Measurements from ENCODE around the gene PHOSPHO2.
A peak's percentile ranks its signal among the peaks of the same experiment; 100 is the strongest.

PHOSPHO2 gene

DNA sequence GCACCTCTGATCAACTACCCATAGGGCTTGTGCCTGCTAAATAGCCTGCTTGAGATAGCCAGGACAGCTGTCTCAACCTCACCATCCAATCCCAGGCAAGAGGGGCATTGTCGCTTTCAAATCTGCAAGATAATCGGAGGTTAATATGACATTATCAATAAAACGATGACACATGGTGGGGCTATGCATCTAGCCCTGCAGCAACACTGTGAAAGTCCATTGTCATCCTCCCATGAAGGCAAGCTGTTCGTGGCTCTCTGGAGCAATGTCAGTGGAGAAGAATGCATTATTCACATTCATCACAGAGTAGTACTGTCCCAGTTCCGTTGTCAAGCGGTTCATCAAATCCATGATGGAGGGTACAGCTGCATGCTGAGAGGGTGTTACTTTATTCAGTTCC lies 20.4 kb downstream of the PHOSPHO2 start:
- DNase-seq (no peak), ATAC-seq (replicated peaks) (no peak)
- Mint-ChIP-seq H3K9me3 (no peaks in the 10 kb centered on the region), H3K4me3 (no peak overlapping the region), H3K27ac (no peak overlapping the region), H3K4me1 (ENCODE audit: low read depth in 2 of 2) (peaks cover 0 to 2% of the 10 kb centered on the region in 2 donors), H3K27me3 (no peaks in the 10 kb centered on the region), H3K36me3 (ENCODE audit: insufficient read depth) (no peaks in the 10 kb centered on the region)

DNA sequence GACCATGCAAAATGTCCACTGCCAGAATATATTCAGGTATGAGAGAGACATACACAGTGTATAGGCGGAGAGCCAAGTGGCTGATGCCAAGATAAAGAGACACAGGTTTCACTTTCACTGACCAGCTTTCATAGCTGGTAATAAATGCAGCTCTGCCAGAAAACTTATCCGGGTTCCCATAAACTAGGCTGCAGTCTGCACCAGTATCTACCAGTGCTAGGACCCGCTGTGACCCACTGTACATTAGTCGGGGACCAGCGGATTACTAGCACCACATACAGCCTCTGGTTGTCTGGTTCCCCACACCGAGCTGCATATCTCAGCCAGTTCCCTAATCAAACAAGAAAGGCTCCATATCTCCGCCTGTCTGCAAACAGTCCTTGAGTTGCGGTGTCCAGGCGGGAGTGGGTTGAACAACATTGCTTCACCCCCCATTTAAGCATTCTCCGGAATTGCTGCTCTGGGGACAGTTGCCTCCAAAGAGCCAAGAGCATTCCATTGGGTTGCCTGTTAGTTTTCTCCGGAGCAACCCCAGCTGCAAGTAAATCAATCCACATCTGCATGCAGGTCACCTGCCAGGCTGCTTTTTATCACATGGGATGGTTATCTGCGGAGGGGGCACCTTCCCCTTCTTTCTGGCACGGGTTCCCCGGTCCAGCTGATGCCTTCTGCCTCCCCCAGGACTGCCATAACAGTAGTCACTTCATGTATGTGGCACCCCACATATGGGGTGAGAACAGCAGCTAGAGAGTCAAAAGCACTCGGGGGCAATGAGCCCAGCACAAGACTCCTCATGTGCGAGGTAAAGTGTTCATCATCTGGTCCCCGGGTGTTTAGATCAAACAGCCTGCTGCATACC lies 21.3 kb downstream of the PHOSPHO2 start:
- Mint-ChIP-seq H3K36me3 (ENCODE audit: insufficient read depth) (no peaks in the 10 kb centered on the region), H3K9me3 (no peaks in the 10 kb centered on the region), H3K27ac (no peak overlapping the region), H3K4me3 (no peak overlapping the region), H3K4me1 (ENCODE audit: low read depth in 2 of 2) (peaks cover 0 to 2% of the 10 kb centered on the region in 2 donors), H3K27me3 (no peaks in the 10 kb centered on the region)
- ATAC-seq (replicated peaks) (no peak), DNase-seq (no peak)

GRCh38 chr2:169716238-169716886 lies 22.1 kb downstream of the PHOSPHO2 start:
- no peaks in the 10 kb centered on the region for H3K36me3 Mint-ChIP-seq (ENCODE audit: insufficient read depth)
- H3K27ac Mint-ChIP-seq, result no peak overlapping the region
- H3K9me3 Mint-ChIP-seq, result no peaks in the 10 kb centered on the region
- ATAC-seq (replicated peaks) (no peak), DNase-seq (no peak)
- no peaks in the 10 kb centered on the region for H3K27me3 Mint-ChIP-seq
- H3K4me3 Mint-ChIP-seq, result no peak overlapping the region
- H3K4me1 Mint-ChIP-seq (ENCODE audit: low read depth in 2 of 2), result peaks cover 0 to 2% of the 10 kb centered on the region in 2 donors

DNA sequence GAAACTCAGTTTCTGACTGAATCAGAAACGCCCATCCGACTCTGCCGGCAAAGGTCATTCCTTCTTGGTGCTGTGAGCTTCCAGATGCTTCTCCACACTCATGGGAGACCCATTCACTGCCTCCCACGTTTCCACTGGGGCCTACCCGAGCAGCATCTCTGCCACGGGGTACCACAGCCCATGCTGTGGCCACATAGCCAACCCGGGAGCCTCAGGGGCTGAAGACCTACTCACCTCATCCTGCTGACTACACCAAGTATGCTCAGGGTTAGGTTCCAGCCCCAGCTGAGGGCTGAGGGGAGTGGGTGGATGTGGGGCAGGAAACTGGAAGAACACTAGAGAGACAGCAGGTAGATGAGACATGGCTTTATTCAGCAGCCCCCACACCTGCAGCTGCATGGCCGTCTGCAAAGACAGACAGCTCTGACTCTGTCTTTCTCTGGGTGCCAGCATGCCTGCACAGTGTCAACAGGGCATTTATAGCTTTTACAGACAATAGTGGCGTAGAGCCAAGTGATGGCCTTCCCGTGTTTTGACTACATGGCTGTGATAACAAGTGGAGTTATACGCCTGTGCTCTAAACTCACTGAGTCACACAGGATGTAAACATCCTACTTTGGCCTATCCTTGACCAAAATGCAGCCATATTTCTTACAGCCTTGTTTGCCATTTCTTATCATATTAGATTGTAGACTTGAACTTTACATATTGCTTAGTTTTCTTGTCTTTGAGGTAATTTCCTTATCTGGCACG lies 22.8 kb downstream of the PHOSPHO2 start:
- H3K27me3 Mint-ChIP-seq, result no peaks in the 10 kb centered on the region
- DNase-seq, result no peak
- peaks cover 0 to 2% of the 10 kb centered on the region in 2 donors for H3K4me1 Mint-ChIP-seq (ENCODE audit: low read depth in 2 of 2)
- H3K27ac Mint-ChIP-seq, result no peak overlapping the region
- no peaks in the 10 kb centered on the region for H3K36me3 Mint-ChIP-seq (ENCODE audit: insufficient read depth)
- H3K9me3 Mint-ChIP-seq, result no peaks in the 10 kb centered on the region
- no peak overlapping the region for H3K4me3 Mint-ChIP-seq
- no peak for ATAC-seq (replicated peaks)

DNA sequence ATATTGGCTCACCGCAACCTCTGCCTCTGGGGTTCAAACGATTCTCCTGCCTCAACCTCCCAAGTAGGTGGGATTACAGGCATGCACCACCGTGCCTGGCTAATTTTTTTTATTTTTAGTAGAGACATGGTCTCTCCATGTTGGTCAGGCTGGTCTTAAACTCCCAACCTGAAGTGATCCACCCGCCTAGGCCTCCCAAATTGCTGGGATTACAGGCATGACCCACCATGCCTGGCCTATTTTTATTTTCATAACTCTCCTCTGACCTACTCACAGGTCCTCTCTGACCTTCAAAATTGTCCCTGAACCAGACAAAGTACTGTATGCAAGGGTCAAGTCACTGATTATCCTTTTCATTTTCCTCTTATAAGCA lies 23.4 kb downstream of the PHOSPHO2 start:
- H3K27ac Mint-ChIP-seq, result no peak overlapping the region
- no peaks in the 10 kb centered on the region for H3K36me3 Mint-ChIP-seq (ENCODE audit: insufficient read depth)
- H3K4me3 Mint-ChIP-seq, result no peak overlapping the region
- no peaks in the 10 kb centered on the region for H3K9me3 Mint-ChIP-seq
- peaks cover 0 to 2% of the 10 kb centered on the region in 2 donors for H3K4me1 Mint-ChIP-seq (ENCODE audit: low read depth in 2 of 2)
- DNase-seq, result no peak
- no peak for ATAC-seq (replicated peaks)
- H3K27me3 Mint-ChIP-seq, result no peaks in the 10 kb centered on the region

DNA sequence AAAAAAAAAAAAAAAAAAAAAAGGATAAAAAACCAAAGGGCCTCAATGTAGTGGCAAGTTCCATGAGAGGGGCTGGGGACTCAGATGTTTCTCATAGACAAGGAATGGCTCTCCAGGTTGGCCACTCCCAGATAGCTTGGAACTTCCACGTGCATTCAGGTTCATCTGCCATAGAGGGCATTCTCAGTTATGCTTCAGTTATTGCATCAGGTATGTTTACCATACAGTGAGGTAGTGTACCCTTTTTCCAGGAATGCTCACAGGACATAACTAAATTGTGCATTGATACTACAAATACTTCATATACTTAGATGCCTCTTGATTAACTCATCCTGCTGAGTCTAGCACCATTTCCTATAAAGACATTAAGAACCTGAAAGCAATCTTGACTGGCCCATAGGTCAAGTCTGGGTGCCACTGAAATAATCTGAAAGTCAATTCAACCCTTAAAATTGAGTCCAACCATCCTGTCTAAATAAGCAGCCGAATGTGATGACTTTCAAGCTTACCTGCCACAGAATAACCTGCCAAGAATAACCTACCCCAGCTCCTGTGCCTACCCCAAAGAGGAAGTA lies 24.7 kb downstream of the PHOSPHO2 start:
- Mint-ChIP-seq H3K27me3 (peaks cover 0 to 5% of the 10 kb centered on the region in 2 donors), H3K36me3 (ENCODE audit: insufficient read depth) (no peaks in the 10 kb centered on the region), H3K4me3 (no peak overlapping the region), H3K27ac (no peak overlapping the region), H3K9me3 (no peaks in the 10 kb centered on the region), H3K4me1 (ENCODE audit: low read depth in 2 of 2) (peaks cover 0 to 2% of the 10 kb centered on the region in 2 donors)
- DNase-seq (no peak), ATAC-seq (replicated peaks) (no peak)

GRCh38 chr2:169721016-169721415 lies 26.7 kb downstream of the PHOSPHO2 start:
- no peak overlapping the region for H3K4me3 Mint-ChIP-seq
- no peak for ATAC-seq (replicated peaks)
- H3K4me1 Mint-ChIP-seq (ENCODE audit: low read depth in 2 of 2), result peaks cover 0 to 2% of the 10 kb centered on the region in 2 donors
- peaks cover 0 to 5% of the 10 kb centered on the region in 2 donors for H3K27me3 Mint-ChIP-seq
- H3K9me3 Mint-ChIP-seq, result no peaks in the 10 kb centered on the region
- H3K27ac Mint-ChIP-seq, result no peak overlapping the region
- H3K36me3 Mint-ChIP-seq (ENCODE audit: insufficient read depth), result no peaks in the 10 kb centered on the region
- no peak for DNase-seq

DNA sequence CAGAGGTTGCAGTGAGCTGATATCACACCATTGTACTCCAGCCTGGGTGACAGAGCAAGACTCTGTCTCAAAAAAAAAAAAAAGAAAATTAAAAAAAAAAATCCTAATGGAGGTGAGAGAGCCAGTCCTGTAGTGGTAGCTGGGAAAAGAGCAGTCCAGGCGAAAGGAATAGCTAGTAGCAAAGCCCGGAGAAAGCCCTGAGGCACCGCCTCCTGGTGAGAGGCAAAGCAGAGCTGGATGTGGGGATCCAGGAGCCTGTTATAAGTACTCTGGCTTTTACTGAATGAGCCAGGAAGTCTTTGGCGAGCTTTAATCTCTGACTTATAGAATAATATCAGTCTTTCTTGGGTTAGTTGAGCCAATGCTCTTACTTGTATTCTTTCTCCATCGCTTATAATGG lies 32.8 kb downstream of the PHOSPHO2 start:
- H3K27ac Mint-ChIP-seq, result no peak overlapping the region
- no peaks in the 10 kb centered on the region for H3K9me3 Mint-ChIP-seq
- no peak overlapping the region for H3K4me3 Mint-ChIP-seq
- peaks cover 1 to 2% of the 10 kb centered on the region in 2 donors for H3K4me1 Mint-ChIP-seq (ENCODE audit: low read depth in 2 of 2)
- no peak for DNase-seq
- no peaks in the 10 kb centered on the region for H3K36me3 Mint-ChIP-seq (ENCODE audit: insufficient read depth)
- no peak for ATAC-seq (replicated peaks)
- peaks cover 0 to 5% of the 10 kb centered on the region in 2 donors for H3K27me3 Mint-ChIP-seq

- DNase-seq (no peak), ATAC-seq (replicated peaks) (no peak)
- Mint-ChIP-seq H3K36me3 (ENCODE audit: insufficient read depth) (peaks cover 3% of the 10 kb centered on the region), H3K27ac (no peak overlapping the region), H3K9me3 (no peaks in the 10 kb centered on the region), H3K4me3 (no peak overlapping the region), H3K27me3 (no peaks in the 10 kb centered on the region), H3K4me1 (ENCODE audit: low read depth in 2 of 2) (peaks cover 14% of the 10 kb centered on the region in 2 donors)
Measured at GRCh38 chr2:169729274-169729605, 35.0 kb downstream of the PHOSPHO2 start.

- Mint-ChIP-seq H3K27me3 (peaks cover 6 to 7% of the 10 kb centered on the region in 2 donors), H3K4me1 (ENCODE audit: low read depth in 2 of 2) (peaks cover 14 to 16% of the 10 kb centered on the region in 2 donors), H3K27ac (peak overlapping the region in 1 of 2 donors; percentile 49), H3K36me3 (ENCODE audit: insufficient read depth) (peaks cover 3% of the 10 kb centered on the region), H3K4me3 (peak overlapping the region in 1 of 2 donors; percentile 93), H3K9me3 (no peaks in the 10 kb centered on the region)
- DNase-seq, result no peak
- no peak for ATAC-seq (replicated peaks)
Measured at GRCh38 chr2:169732075-169732474, 37.8 kb downstream of the PHOSPHO2 start.

DNA sequence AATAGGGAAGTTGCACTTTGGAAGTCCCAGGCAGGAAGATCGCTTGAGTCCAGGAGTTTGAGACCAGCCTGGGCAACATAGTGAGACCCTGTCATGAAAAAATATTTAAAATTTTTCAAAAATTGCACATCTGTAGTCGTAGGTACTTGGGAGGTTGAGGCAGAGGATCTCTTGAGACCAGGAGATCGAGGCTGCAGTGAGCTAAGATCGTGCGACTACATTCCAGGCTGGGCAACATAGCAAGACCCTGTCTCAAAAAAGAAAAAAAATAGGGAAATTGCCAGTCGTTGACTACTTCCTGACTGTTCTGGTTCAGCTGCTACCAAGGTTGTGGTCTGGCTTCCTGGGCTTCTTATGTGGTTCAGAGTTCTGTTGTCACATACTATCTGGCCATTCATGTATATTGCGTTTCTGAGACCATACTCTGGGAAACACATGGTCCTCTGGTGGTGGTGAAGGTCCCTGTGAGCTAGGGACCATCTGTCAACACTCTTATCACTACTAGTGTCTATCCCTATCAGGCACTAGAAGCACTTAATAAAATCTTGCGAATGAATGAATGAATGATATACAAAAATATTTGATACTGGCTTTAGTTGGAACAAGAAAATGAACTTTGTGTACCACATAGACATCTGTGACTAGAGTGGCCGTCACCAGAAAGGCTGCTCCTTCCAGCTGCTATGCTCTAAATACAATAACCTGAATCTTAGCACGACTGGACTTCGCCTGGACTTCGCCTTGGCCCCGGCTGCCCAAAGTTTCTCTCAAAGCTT lies 38.5 kb downstream of the PHOSPHO2 start:
- Mint-ChIP-seq H3K27ac (peak overlapping the region; percentile 86 to 93), H3K27me3 (peaks cover 9% of the 10 kb centered on the region in 2 donors), H3K4me3 (peak overlapping the region; percentile 87 to 93), H3K4me1 (ENCODE audit: low read depth in 2 of 2) (peaks cover 14 to 16% of the 10 kb centered on the region in 2 donors), H3K36me3 (ENCODE audit: insufficient read depth) (peaks cover 3% of the 10 kb centered on the region), H3K9me3 (no peaks in the 10 kb centered on the region)
- DNase-seq, result no peak
- peak; percentile 15 for ATAC-seq (replicated peaks)

GRCh38 chr2:169734169-169734847 lies 40.0 kb downstream of the PHOSPHO2 start:
- Mint-ChIP-seq H3K27me3 (peaks cover 9 to 15% of the 10 kb centered on the region in 2 donors), H3K27ac (peak overlapping the region; percentile 86 to 93), H3K36me3 (ENCODE audit: insufficient read depth) (peaks cover 3% of the 10 kb centered on the region), H3K4me3 (peak overlapping the region; percentile 87 to 93), H3K4me1 (ENCODE audit: low read depth in 2 of 2) (peaks cover 16 to 18% of the 10 kb centered on the region in 2 donors), H3K9me3 (no peaks in the 10 kb centered on the region)
- ATAC-seq (replicated peaks) (peak; percentile 39), DNase-seq (no peak)
